ENCODE measurements around the gene AFTPH. TPM values are rescaled to one million over a fixed set of nuclear protein-coding genes. Genes with fewer than 3 reads are reported as not detected.

The AFTPH gene
- total RNA-seq, 1 donor from 2014 or later = 28.9 TPM

DNA sequence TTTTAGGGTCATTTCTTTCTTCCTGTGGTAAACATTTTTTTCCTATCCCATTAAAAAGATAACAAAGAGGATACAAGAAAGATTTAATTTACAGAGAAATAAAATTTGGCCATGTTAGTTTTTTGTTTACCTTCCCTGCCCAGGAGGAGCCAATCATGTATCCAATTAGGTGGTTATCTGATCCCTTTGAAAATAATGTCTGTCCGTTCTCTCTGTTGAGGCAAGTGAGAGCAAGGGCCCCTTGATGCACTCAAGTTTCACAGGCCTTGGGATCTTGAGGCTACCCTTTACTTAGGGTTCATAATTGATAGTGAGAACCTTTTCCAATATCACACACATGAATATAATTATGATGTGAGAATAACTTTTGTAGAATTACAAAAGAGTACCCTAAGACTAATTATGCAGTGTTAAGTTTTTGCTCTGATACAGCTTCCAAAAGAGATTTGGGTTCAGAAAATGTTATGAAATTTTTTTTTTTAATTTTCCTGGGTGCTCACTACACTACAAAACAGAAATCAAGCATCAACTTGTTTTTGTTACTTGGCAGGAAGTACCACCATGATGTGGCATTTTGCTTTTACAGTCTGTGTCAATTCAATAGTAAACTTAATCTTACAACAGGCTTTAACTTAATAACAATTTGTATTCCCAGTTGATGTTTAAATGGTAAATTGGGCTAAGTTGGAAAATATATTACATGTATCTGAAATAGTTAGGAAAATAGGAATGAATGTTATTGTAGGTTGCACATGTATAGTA is 42.0 kb downstream of the AFTPH start:
- H3K27ac Mint-ChIP-seq = peak overlapping the region; percentile 37
- H3K9me3 Mint-ChIP-seq (ENCODE audit: low read depth) = no peaks in the 10 kb centered on the region
- no peak overlapping the region for H3K4me3 Mint-ChIP-seq (ENCODE audit: low read depth)
- peaks cover 3% of the 10 kb centered on the region for H3K4me1 Mint-ChIP-seq (ENCODE audit: low read depth)
- TF ChIP-seq, protein P1, sequence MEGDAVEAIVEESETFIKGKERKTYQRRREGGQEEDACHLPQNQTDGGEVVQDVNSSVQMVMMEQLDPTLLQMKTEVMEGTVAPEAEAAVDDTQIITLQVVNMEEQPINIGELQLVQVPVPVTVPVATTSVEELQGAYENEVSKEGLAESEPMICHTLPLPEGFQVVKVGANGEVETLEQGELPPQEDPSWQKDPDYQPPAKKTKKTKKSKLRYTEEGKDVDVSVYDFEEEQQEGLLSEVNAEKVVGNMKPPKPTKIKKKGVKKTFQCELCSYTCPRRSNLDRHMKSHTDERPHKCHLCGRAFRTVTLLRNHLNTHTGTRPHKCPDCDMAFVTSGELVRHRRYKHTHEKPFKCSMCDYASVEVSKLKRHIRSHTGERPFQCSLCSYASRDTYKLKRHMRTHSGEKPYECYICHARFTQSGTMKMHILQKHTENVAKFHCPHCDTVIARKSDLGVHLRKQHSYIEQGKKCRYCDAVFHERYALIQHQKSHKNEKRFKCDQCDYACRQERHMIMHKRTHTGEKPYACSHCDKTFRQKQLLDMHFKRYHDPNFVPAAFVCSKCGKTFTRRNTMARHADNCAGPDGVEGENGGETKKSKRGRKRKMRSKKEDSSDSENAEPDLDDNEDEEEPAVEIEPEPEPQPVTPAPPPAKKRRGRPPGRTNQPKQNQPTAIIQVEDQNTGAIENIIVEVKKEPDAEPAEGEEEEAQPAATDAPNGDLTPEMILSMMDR (IDR thresholded peaks at IDR 0.05; ENCODE audit: unreplicated experiment) = no peak
- peaks cover 3% of the 10 kb centered on the region for H3K36me3 Mint-ChIP-seq (ENCODE audit: insufficient read depth)
- no peak for DNase-seq (ENCODE audit: low spot score, unreplicated experiment)
- H3K27me3 Mint-ChIP-seq = no peaks in the 10 kb centered on the region

DNA sequence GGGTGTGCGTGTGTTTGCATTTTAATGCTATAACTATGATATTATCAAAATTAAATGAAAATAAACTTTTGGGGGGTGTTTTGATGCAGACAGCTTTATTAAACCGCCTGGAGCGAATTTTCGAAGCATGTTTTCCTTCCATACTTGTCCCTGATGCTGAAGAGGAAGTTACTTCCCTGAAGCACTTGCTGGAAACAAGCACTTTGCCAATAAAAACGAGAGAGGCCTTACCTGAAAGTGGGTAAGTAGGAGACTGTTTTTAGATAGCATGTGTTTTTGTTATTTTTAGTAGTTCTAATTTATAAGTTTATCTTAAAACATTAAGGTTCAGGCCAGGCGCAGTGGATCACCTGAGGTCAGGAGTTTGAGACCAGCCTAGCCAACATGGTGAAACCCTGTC is 43.3 kb downstream of the AFTPH start:
- Mint-ChIP-seq H3K9me3 (ENCODE audit: low read depth) (no peaks in the 10 kb centered on the region), H3K4me3 (ENCODE audit: low read depth) (no peak overlapping the region), H3K4me1 (ENCODE audit: low read depth) (peaks cover 3% of the 10 kb centered on the region), H3K27ac (no peak overlapping the region), H3K27me3 (no peaks in the 10 kb centered on the region), H3K36me3 (ENCODE audit: insufficient read depth) (peaks cover 3% of the 10 kb centered on the region)
- TF ChIP-seq, protein P1 (IDR thresholded peaks at IDR 0.05; ENCODE audit: unreplicated experiment) = no peak
- DNase-seq (ENCODE audit: low spot score, unreplicated experiment) = no peak

DNA sequence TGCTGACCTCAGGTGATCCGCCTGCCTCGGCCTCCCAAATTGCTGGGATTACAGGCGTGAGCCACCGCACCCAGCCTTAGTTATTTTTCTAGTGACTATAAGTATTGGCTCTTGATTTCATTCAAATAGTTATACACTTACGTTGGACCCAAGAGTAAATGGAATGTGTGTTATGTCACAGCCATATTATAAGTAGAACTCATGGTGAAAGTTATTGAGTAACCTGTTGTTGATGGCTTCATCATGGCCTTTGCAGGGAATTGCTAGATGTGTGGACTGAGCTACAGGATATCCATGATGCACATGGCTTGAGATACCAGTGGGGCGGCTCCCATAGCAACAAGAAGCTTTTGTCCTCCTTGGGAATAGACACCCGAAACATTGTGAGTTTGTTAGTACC is 44.7 kb downstream of the AFTPH start:
- no peaks in the 10 kb centered on the region for H3K9me3 Mint-ChIP-seq (ENCODE audit: low read depth)
- DNase-seq (ENCODE audit: low spot score, unreplicated experiment) = no peak
- H3K27ac Mint-ChIP-seq = no peak overlapping the region
- H3K27me3 Mint-ChIP-seq = no peaks in the 10 kb centered on the region
- TF ChIP-seq, protein P1 (IDR thresholded peaks at IDR 0.05; ENCODE audit: unreplicated experiment) = no peak
- peaks cover 3% of the 10 kb centered on the region for H3K36me3 Mint-ChIP-seq (ENCODE audit: insufficient read depth)
- H3K4me1 Mint-ChIP-seq (ENCODE audit: low read depth) = peaks cover 3% of the 10 kb centered on the region
- H3K4me3 Mint-ChIP-seq (ENCODE audit: low read depth) = no peak overlapping the region

DNA sequence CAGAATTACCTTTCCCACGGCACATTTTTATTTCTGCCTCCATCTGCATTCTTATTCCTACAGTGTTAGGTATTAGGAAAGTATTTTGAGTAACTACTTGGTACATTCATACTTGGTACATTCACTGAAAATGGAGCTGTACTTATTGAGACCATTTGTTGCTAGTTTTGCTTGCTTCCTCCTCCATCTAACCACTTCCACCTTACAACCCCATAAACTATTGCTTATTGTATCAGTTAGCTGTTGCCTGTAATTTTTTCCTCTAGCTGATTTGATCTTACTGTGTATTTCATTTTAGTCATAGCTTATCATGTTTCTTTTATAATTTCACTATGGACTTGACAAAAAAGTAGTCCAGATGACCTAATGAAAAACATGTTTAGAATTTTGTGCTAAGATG is 50.7 kb downstream of the AFTPH start:
- H3K27me3 Mint-ChIP-seq = no peaks in the 10 kb centered on the region
- no peak for DNase-seq (ENCODE audit: low spot score, unreplicated experiment)
- no peak overlapping the region for H3K4me3 Mint-ChIP-seq (ENCODE audit: low read depth)
- peaks cover 3% of the 10 kb centered on the region for H3K36me3 Mint-ChIP-seq (ENCODE audit: insufficient read depth)
- H3K9me3 Mint-ChIP-seq (ENCODE audit: low read depth) = no peaks in the 10 kb centered on the region
- no peaks in the 10 kb centered on the region for H3K4me1 Mint-ChIP-seq (ENCODE audit: low read depth)
- TF ChIP-seq, protein P1 (IDR thresholded peaks at IDR 0.05; ENCODE audit: unreplicated experiment) = no peak
- H3K27ac Mint-ChIP-seq = no peak overlapping the region

DNA sequence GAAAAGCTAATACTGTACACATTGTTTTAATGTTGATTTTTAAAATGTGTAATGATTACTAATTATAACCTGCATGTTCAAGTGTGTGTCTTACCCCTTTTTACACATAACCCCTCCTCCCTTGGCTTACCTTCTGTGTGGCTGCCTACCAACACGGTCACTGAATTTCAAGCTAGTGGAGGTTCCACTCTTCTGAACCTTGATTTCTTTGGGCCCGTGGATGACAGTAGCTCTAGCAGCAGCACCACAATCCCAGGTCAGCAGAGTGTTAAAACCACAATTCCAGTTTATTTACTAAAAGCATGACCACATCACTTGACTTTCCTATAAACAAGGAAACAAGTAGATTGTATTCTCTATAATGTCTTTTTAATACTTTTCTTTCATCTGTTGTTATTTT is 56.9 kb downstream of the AFTPH start:
- TF ChIP-seq, protein P1 (IDR thresholded peaks at IDR 0.05; ENCODE audit: unreplicated experiment) = no peak
- Mint-ChIP-seq H3K4me1 (ENCODE audit: low read depth) (no peaks in the 10 kb centered on the region), H3K27me3 (no peaks in the 10 kb centered on the region), H3K9me3 (ENCODE audit: low read depth) (no peaks in the 10 kb centered on the region), H3K27ac (no peak overlapping the region), H3K36me3 (ENCODE audit: insufficient read depth) (peaks cover 5% of the 10 kb centered on the region), H3K4me3 (ENCODE audit: low read depth) (no peak overlapping the region)
- DNase-seq (ENCODE audit: low spot score, unreplicated experiment) = no peak

Data from progenitor cell of endocrine pancreas (in vitro differentiated cells).